PC-9 (cell line): ENCODE results near the gene TTC22.

Experiments
- CTCF ChIP-seq: fragments of 200-600 bp; sonication (generic); conservative IDR thresholded peaks from 2 replicates; pipeline ENCODE4 v1.6.1; 2017; ENCODE audit warnings: mixed run types, antibody characterized with exemption, mild to moderate bottlenecking, moderate library complexity
- EZH2 ChIP-seq: fragments of 200-600 bp; sonication (generic); IDR thresholded peaks from 2 replicates; pipeline ENCODE4 v1.8.0; 2017; ENCODE audit warnings: antibody characterized with exemption, low read depth

DNA sequence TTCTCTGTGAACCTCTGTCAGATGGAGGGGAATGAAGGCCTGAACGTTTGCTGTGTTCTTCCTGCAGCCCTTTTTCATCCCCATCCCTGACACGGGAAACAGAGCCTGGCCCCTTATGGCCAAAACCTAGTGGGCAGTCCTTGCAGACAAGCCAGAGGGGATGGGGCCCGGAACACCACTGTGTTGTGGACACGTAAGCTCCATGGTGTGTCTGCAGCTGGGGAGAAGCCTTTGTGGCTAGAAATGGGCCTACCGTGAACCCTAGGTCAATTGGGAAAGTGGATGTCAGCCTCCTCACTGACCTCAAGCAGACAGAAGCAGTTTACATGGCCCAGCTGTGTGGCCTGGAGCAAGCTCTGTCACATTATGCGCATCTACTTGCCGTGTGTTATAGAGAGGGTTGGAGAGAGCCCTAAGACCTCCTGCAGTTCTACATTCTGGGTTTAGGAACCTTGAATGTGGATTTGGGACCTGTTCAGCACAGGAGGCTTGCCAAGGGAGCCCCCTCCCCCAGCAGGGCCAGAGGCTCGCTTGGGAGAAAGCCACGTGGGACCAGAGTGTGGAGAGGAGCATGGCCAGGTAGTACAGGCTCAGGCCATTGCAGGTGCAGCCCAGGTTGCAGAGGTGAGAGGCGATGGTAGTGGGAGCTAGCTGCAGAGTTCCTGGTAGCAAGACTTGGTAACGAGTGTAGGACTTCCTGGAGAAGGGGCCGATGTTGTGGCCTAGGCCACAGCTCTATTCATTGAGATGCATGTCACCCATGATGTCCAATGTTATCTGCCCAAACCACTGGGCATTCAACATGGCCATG is 57.5 kb downstream of the TTC22 start:
- TF ChIP-seq CTCF, result no peak
- no peak for TF ChIP-seq EZH2
